Body of pancreas (tissue), 4 donors: ENCODE results near the gene ADAMTS17.

ENCODE experiments used
- POLR2A ChIP-seq, 3 donors: fragments of 450-650 bp; IDR thresholded peaks; one replicate each; pipeline ENCODE4 v1.6.1; 2016; ENCODE audit warnings: antibody characterized with exemption in 3 of 3, mild to moderate bottlenecking in 2 of 3
- TF ChIP-seq, protein P1 (sequence below), 7 experiments: fragments of 450-650 bp in 4 of 7; fragments of 200-600 bp in 3 of 7; sonication (generic) in 3 of 7; IDR thresholded peaks; one replicate each; pipeline ENCODE4 v1.5.1; 2016 to 2019; ENCODE audit warnings: antibody characterized with exemption in 7 of 7

DNA sequence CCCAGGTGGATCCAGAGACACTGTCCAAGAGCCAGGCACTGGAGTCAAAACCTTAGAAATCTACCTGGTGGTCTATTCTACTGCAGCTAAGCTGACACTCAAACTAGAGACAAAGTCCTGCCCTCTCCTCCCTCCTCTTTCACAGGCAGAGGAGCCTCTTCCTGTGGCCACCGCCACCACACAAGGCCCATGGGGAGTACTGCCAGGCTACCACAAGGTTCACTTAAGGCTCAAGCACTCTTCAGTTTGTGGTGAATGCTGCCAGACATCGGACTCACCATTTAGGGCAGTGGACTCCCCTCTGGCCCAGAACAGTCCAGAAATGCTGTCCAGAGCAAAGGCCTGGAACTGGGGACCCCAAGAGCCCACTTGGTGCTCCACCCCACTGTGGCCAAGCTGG lies 160.9 kb downstream of the ADAMTS17 start:
- TF ChIP-seq, protein P1, sequence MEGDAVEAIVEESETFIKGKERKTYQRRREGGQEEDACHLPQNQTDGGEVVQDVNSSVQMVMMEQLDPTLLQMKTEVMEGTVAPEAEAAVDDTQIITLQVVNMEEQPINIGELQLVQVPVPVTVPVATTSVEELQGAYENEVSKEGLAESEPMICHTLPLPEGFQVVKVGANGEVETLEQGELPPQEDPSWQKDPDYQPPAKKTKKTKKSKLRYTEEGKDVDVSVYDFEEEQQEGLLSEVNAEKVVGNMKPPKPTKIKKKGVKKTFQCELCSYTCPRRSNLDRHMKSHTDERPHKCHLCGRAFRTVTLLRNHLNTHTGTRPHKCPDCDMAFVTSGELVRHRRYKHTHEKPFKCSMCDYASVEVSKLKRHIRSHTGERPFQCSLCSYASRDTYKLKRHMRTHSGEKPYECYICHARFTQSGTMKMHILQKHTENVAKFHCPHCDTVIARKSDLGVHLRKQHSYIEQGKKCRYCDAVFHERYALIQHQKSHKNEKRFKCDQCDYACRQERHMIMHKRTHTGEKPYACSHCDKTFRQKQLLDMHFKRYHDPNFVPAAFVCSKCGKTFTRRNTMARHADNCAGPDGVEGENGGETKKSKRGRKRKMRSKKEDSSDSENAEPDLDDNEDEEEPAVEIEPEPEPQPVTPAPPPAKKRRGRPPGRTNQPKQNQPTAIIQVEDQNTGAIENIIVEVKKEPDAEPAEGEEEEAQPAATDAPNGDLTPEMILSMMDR (IDR thresholded peaks at IDR 0.05), result no peak
- TF ChIP-seq POLR2A (IDR thresholded peaks at IDR 0.05), result no peak
